Raji (cell line): ENCODE measurements around the gene CHRNA5.

Source experiments
- POLR2A ChIP-seq: IDR thresholded peaks from 2 replicates; pipeline ENCODE4 v1.6.1; 2011; ENCODE audit warnings: low read depth, low read length, control low read depth; ENCODE audit not compliant: insufficient read depth

Gene CHRNA5

DNA sequence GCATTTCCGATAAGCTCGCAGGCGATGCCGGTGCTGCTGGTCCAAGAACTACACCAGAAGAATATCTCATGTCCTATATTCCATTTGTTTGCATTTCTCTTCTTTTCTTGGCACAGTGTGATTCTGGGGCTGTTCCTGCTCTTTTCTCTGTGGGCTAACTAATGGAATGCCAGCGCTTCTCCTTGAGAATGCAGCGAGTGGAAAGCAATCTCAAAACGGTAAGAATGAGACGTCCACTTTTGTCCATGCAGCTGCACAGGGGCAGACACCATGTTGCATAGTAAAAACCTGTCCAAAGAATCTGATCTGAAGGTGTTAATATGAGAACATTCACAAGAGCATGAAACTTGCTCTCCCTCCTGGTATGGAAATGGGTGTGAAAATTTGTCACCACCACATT, 62.0 kb downstream of the CHRNA5 start:
- TF ChIP-seq POLR2A: no peak

DNA sequence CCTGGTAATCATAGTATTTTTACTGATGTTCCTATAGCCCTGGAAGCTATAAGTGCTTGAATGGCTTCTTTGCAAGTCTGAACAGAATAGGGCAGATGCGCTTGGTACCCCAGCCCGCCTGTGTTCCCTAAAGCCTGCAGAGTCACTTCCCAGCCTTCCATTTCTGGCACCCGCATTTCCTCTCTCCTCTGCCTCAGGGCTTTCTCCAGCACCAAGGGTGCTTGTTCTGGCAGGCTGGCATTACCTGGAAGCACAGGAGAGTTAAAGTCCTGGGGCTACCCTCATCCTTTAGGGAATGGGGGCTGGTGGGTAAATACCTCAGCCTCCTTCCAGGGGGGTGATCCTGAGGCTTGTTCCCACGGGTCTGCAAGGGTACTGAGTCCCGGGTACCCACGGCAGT, 62.9 kb downstream of the CHRNA5 start:
- no peak for TF ChIP-seq POLR2A

DNA sequence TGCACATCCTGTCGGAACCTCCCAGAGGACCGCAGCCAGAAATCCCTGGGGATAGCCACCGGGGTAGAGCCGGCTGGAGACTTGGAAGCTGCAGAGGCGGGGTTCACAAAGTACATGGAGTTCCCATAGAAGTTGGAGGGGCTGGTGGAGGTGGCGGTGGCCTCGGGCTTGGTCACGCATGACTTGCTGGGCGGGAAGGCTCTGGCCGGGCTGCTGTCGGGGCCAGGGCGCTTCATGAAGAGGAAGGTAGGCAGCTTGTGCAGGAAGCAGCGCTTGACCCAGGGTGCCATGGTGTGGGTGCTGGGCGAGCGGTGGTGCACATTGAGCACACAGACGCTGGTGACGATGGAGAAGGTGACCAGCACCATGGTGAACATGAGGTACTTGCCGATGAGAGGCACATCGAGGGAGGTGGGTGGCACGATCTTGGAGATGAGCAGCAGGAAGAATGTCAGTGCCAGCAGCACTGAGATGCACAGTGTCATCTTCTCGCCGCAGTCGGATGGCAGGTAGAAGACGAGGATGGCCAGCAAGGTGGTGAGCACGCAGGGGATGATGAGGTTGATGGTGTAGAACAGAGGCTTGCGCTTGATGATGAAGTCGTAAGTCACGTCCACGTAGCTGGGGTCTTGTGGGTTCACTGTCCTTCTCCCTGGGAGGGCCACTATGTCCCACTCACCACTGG, 63.9 kb downstream of the CHRNA5 start:
- no peak for TF ChIP-seq POLR2A

DNA sequence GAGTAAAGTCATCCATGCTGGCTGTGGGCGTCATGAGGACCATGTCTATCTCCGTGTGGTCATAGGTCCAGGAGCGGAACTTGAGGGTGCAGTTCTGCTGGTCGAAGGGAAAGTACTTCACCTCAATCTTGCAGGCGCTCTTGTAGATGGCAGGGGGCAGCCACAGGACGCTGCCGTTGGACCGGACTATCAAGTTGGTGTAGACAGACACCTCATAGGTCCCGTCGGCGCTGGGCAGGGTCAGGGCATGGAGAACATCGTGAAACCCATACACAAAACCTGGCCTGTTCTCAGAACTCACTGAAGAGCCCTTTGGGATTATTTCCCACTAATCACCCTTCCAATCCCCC, 64.4 kb downstream of the CHRNA5 start:
- TF ChIP-seq POLR2A: no peak

DNA sequence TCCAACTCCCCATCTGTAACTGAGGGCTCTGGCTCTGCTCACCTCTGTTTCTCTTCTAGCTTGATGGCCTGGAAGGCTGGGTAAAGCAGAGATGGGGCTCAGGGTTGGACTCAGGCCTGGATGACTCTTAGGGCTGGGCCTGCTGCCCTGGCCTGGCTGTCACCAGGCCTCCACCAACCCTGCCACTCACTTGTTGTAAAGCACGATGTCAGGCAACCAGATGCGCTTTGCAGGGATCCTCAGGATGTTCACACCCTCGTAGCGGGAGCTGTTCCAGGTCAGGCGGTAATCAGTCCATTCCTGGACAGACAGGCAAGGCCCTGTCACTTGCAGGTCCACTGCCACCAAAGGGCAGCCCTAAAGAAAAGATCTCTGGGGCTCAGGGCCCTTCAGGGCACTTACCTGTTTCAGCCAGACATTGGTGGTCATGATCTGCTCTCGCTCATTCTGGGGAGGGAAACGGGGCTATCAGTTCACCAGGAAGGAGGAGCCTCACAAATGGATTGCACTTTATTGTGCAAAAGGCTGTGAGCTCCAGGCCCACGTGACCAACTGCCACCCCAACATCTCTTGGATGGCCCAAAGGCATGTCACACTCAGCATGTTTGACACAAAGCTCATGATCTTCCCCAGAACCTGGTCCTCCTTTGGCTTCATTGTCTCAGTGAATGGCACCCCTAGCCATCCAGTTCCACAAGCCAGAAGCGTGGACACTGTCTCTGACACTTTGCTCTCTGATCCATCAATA, 65.7 kb downstream of the CHRNA5 start:
- TF ChIP-seq POLR2A: no peak

DNA sequence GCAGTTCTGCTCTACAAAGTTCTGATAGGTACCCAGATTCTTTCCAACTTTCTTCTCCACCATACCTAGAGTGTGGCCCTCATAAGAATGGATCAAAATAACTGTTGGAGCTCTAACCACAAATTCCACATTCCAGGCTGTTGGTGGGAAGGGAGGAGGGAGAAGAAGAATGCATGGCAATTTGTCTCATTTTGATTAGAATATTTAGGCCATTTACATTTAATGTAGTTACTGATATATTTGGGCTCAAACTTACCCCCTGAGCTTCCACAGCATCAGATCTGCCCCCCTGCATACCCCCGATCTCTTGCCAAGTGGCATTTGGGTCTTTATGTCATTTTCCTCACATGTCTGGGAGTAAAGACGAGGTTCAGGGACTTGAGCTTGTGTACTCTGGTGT, 68.0 kb downstream of the CHRNA5 start:
- TF ChIP-seq POLR2A: no peak

DNA sequence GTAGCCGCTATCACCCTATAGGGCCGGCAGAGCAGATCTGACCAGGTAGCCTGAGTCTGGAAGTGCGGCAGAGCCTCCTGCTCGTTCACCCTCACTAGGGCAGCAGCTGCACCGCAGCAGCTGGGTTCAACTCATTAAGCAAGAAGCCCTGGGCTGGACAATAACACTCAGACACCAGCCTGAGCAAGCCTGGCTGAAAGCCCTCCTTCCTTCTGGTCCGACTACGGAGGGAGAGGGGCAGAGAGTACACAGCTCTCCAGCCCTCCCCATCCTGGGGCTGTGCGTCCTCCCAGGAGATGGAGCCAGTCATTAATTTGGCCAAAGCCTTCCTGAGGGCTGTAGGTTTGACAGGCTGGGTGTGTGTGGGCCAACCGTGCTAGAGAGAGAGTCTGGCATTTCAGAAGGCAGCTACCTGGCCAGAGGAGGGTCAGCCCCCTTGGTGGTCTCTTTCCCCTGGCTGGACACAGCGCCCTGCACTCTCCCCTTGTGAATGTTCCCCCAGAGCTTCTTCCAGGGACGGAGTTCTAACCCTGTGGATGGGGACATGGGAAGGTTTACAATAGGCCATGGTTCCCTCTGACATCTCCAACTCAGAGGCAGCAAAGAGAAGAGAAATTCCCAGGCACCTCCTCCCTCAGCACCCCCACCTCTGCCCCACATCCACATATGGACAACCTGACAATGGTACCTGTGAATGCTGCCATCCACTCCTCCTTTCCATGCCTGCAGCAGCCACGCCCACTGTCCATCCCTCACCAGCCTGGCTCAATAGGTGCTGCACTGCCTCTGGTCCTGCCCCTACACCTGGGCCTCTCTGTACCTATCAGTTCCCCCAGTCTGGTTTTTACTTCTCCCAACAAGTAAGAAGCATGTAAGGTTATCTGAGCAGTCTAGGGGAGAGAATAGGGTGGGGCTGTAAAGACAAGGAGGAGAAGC, 69.2 kb downstream of the CHRNA5 start:
- TF ChIP-seq POLR2A: no peak

DNA sequence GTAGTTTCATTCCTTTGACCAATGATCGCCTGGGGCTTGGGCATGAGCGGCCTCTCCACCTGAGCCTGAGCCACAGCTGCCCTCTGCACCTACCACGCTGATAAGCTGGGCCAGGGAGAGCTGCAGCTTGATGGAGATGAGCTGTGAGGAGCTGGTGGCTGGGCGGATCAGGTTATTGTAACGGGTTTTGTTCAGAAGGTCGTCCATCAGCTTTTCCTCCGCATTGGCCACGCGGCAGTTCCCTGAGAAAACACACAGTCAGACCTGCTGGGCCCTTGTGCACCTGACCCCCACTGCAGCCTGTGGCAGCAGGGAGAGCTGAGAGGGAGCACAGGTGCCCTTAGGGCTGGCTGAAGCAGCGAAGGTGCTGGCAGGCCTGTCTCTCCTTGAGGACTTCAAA, 70.0 kb downstream of the CHRNA5 start:
- TF ChIP-seq POLR2A: no peak

DNA sequence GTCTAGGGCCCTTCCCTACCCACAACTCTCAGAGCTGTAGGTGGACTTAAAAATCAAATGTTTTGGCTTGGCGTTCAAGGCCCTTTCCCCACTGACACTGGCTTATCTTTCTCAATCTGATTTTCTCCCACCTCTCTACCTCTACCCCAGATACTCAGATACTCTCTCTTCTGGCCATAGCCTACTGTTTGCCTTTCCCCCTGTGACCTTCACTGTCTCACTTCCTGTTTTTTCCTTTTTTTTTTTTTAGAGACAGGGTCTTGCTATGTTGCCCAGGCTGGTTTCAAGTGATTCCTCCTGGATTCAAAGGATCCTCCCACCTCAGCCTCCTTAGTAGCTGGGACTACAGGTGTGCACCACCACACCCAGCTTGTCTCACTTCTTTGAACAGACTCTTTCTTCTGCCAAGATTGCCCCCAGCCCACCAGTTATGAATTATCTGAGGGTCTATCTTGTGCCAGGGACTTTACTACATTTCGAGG, 71.1 kb downstream of the CHRNA5 start:
- no peak for TF ChIP-seq POLR2A

DNA sequence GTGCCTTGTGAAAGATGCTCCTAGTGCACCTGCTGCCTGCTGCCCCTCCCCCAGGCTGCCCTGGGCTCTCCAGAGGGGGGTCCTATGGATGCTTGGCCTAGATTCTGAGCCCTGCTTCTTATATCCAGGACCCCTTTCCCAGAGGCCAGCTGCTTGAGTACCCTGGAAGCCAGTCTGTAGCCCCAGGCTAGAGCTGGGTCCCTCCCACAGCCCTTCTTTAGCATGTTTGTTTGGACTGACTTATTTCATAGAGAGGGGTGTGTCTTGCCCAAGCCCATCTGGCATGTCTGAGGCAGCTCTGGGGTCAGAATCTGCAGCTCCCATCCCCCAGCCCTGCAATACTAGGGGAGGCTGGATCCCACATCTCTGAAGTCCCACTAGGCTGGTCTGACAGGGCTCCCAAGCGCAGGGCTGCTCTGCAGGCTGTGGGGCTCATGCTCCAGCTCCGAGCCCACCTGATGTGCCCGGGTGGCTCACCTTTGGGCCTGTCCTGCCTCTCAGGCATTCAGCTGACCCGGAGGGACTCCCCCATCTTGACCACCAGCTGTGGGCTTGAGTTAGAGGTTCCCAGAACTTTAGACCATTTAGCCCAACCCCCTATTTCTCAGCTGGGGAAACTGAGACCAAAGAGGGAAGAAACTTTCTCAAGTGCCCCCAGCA, 72.6 kb downstream of the CHRNA5 start:
- no peak for TF ChIP-seq POLR2A

DNA sequence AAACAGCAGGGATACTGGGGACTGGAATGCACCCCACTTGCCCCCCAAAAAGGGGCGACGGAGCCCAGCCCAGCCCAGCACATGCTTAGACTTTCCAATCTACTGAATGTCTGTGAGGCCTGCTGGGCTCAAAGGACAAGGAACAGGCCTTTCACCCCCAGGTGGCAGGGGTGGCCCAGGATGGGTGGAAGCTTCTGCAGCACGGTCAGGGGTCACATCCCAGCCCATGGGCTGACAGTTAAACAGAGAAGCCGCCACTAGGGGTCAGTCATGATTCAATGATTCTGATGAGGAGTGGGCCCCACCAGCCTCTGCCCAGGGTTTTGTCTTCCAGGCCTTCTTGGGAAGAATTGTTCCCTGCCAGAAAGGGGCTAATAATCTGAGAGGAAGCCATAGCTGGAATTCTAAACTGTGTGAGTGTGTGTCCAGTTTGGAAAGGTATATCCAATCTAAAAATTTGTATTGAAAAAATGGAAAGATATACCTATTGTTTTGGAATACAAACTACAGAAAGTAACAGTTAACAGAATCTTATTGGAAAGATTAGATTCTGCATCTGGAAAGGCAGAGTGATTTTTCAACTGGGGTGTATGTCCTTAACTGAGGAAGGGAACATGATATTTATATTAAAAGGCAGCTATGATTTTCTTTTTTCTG, 73.5 kb downstream of the CHRNA5 start:
- no peak for TF ChIP-seq POLR2A

DNA sequence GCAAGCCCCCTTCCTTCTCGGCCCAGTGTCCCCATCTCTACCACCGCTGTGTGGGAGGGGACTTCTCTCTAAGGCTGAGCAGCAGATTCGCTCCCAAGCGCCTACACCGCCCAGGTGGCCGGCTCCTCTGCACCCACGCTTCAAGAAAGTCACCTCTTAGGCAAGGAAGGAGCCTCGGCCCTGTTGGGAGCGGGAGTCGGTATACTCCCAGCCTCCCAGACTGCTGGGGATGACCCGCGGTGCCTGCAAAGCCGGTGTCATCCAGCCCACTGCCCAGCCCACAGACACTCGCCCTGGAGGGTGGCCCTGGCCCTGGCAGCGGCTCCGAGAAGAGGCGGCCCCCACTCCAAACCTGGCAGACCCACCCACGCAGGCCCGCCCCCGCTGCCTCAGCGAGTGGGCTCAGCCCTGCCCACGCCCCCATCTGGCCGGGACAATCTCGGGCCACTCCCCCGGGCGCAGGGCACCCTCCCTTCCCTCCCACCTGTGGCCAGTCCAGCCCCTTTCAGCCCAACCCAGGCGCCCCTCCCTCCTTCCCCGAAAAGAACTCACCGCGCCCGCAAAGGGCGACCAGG, 75.3 kb downstream of the CHRNA5 start:
- TF ChIP-seq POLR2A: no peak

DNA sequence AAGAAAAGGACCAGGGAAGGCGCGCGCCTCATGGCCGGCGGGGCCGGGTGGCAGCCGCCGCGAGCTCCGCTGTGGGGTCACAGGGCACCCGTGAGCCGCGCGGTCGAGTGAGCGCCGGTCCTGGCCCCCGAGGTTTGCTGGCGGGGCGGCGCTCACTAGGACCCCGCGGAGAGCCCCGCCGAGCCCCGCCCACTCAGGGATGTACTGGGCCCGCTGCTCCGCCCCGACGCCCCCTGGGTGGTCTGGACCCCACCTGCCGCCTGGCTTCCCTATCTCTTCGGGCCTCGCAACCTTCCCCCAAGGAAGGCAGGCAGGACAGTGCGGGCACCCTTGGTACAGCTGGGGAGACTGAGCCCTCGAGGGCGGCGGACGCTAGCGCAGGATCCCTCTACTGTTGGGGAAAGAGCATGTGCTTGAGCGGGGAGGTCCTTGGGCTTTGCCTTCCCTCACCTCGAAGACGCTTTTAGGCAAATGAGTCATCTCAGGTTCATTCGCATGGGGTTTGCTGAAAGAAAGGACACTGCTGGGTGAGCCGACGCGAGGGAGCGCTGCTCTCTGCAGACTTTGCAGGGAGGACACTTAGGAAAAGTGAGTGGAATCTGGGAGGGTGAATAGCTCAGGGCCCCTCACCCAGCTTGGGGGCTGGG, 75.9 kb downstream of the CHRNA5 start, which contains the start of gene CHRNB4:
CHRNB4 (minus strand) TSS at position 109 of the 647 bp plus-strand sequence; CDS start at position 32, 77 bp downstream.
- TF ChIP-seq POLR2A: no peak

DNA sequence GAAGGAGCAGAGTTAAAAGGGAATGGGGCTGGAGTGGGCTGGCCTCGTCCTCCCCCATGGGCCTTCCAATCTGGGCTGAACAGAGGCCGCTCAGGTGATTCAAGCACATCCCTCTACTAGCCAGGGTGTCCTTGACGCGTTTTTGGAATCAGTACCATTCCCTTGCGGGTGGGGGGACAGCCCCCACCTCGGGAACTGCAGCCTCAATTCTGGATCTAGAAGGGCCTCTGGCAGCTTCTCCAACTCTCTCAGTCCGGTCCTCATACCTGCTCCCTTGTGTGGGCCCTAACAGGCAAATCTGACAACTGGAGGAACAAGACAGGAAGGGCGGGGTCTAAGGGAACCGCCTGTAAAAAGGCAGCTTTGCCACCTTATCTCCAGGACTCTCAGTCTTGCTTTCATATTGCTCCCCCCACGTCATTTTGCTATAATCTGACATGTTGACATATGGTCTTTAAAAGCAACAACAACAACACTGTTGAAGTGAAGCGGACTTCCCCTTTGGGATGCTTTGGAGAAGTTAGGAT, 76.5 kb downstream of the CHRNA5 start:
- no peak for TF ChIP-seq POLR2A

DNA sequence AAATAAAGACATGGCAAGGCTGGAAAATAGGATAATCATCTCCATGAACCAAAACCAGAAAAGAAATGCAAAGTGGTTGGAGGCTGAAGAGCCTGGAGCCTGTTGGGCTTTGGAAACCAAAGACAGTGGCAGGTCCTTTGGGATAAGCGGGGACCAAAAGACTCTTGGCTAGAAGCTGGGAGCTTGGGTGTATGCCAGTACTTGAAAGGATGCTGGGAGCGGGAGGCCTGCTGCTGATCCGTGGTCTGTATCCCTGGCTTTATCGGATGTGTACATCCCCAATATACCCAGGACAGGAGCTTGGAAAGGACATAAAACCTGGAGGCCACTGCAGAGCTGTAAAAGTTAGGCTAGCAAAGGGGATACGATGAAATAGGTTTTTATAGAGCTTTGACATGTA, 77.0 kb downstream of the CHRNA5 start:
- TF ChIP-seq POLR2A: no peak
